Measurements from ENCODE around the gene PCDHB16.
"Not testable (repeated sequence)": the region's sequence is repeated elsewhere in the genome, so short reads cannot be mapped to it uniquely, and the experiment has no call there.

PCDHB16 gene

DNA sequence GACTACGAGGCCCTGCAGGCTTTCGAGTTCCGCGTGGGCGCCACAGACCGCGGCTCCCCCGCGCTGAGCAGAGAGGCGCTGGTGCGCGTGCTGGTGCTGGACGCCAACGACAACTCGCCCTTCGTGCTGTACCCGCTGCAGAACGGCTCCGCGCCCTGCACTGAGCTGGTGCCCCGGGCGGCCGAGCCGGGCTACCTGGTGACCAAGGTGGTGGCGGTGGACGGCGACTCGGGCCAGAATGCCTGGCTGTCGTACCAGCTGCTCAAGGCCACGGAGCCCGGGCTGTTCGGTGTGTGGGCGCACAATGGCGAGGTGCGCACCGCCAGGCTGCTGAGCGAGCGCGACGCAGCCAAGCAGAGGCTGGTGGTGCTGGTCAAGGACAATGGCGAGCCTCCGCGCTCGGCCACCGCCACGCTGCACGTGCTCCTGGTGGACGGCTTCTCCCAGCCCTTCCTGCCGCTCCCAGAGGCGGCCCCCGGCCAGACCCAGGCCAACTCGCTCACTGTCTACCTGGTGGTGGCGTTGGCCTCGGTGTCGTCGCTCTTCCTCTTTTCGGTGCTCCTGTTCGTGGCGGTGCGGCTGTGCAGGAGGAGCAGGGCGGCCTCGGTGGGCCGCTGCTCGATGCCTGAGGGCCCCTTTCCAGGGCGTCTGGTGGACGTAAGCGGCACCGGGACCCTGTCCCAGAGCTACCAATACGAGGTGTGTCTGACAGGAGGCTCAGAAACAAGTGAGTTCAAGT lies 2.1 kb downstream of the PCDHB16 start:
- DNase-seq, result not testable (repeated sequence)

DNA sequence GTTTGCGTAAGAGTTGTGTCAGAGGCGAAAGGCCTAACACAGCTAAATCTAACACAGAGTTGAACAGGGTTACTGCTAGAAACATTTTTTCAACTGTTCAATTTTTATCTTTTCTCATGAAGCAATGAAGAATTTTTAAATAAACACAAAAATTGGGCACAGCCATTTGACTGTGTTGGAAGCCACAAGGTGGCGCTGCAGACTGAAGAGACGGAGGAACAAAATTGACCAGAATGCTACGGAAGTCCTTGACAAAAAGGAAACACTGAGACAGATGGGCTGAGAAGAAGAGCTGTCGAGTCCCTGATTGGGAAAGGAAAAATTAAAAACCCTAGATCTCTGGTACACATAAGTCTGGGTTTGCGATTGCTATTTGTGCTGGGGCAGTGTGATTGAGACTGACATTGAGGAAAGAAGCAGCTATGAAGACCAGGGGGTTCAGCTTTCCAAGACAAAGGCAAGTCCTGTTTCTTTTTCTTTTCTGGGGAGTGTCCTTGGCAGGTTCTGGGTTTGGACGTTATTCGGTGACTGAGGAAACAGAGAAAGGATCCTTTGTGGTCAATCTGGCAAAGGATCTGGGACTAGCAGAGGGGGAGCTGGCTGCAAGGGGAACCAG lies 4.8 kb downstream of the PCDHB16 start, which contains the start of gene PCDHB9:
TSS of gene PCDHB9 (plus strand) at position 265 of the 616 bp plus-strand sequence. CDS start at position 423, 158 bp downstream.
- no peak for DNase-seq

DNA sequence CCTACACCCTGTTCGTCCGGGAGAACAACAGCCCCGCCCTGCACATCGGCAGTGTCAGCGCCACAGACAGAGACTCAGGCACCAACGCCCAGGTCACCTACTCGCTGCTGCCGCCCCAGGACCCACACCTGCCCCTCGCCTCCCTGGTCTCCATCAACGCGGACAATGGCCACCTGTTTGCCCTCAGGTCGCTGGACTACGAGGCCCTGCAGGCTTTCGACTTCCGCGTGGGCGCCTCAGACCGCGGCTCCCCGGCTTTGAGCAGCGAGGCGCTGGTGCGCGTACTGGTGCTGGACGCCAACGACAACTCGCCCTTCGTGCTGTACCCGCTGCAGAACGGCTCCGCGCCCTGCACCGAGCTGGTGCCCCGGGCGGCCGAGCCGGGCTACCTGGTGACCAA lies 6.5 kb downstream of the PCDHB16 start:
- DNase-seq, result not testable (repeated sequence)

DNA sequence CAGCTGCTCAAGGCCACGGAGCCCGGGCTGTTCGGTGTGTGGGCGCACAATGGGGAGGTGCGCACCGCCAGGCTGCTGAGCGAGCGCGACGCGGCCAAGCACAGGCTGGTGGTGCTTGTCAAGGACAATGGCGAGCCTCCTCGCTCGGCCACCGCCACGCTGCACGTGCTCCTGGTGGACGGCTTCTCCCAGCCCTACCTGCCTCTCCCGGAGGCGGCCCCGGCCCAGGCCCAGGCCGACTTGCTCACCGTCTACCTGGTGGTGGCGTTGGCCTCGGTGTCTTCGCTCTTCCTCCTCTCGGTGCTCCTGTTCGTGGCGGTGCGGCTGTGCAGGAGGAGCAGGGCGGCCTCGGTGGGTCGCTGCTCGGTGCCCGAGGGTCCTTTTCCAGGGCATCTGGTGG lies 6.9 kb downstream of the PCDHB16 start:
- DNase-seq, result not testable (repeated sequence)

- no peak for DNase-seq
Observed at GRCh38 chr5:141192110-141192725, 10.0 kb downstream of the PCDHB16 start, which contains the start of gene PCDHB10. PCDHB10 (plus strand) TSS chr5:141192353; CDS start chr5:141192553, 200 bp downstream.

- DNase-seq, result not testable (repeated sequence)
Observed at GRCh38 chr5:141194332-141194731, 12.1 kb downstream of the PCDHB16 start.

DNA sequence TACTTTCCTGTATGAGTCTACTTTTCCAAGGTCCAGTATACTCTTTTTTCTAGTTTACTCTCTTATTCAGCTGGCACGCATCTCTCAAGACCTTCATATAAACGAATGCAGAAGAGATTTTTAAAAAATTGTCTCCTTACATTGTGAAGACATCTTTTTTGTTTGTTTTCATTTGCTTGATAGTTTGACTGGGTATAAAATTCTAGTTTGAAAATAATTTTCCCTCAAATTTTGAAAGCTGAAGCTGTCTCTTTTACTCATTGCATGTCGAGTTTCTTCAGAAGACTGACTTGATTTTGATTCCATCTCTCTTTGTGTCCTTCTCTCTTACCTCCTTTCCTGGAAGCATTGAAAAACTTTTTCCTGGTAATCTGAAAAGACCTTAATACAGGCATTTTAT lies 14.2 kb downstream of the PCDHB16 start:
- DNase-seq, result no peak

DNA sequence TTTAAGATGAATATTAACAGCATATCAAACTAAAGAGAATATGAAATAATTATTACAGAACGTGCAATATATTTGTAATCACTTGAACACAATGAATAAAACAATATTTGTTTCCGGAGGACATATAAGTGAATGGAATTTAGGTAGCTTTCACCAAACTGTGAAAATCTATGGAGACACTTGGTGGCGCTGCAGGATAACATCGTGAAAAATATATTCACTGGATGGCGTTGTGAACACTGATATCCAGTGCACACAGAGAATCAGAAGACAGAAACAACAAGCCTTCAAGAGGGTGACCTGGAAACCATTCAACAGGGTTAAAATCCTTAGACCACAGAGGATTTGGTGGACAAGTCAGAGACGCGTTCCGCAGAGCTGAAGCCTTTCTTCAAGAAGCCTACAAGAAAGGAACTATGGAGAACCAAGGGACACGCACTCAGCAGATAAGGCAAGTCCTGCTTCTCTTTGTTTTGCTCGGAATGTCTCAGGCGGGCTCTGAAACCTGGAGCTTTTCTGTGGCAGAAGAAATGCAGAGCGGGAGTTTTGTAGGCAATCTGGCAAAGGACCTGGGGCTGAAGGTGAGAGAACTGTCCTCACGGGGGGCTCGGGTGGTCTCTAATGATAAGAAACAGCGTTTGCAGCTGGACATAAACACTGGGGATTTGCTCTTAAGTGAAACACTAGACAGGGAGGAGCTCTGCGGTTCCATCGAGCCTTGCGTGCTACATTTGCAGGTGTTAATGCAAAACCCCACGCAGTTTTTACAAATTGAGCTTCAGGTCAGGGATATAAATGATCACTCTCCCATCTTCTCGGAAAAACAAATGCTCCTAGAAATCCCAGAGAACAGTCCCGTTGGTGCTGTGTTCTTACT lies 17.4 kb downstream of the PCDHB16 start, which contains the start of gene PCDHB11:
TSS of gene PCDHB11 (plus strand) at position 269 of the 877 bp plus-strand sequence. CDS start at position 417, 148 bp downstream.
- DNase-seq, result no peak

DNA sequence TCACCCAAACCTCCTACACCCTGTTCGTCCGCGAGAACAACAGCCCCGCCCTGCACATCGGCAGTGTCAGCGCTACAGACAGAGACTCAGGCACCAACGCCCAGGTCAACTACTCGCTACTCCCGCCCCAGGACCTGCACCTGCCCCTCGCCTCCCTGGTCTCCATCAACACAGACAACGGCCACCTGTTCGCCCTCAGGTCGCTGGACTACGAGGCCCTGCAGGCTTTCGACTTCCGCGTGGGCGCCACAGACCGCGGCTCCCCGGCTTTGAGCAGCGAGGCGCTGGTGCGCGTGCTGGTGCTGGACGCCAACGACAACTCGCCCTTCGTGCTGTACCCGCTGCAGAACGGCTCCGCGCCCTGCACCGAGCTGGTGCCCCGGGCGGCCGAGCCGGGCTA lies 18.9 kb downstream of the PCDHB16 start:
- not testable (repeated sequence) for DNase-seq

- DNase-seq, result not testable (repeated sequence)
Observed at GRCh38 chr5:141201646-141202045, 19.5 kb downstream of the PCDHB16 start.

- DNase-seq, result no peak
Observed at GRCh38 chr5:141208478-141208877, 26.3 kb downstream of the PCDHB16 start, which contains the start of gene PCDHB12. PCDHB12 (plus strand) TSS chr5:141208719; CDS start chr5:141208908, 189 bp downstream.

GRCh38 chr5:141210281-141210680 lies 28.1 kb downstream of the PCDHB16 start:
- not testable (repeated sequence) for DNase-seq

- not testable (repeated sequence) for DNase-seq
Observed at GRCh38 chr5:141210849-141211248, 28.7 kb downstream of the PCDHB16 start.

- not testable (repeated sequence) for DNase-seq
Observed at GRCh38 chr5:141213656-141214339, 31.6 kb downstream of the PCDHB16 start, which contains the start of gene PCDHB13. PCDHB13 (plus strand) TSS chr5:141213919; CDS start chr5:141214124, 205 bp downstream.

GRCh38 chr5:141214583-141214982 lies 32.4 kb downstream of the PCDHB16 start:
- DNase-seq, result not testable (repeated sequence)

GRCh38 chr5:141215504-141215903 lies 33.3 kb downstream of the PCDHB16 start:
- DNase-seq, result not testable (repeated sequence)

- DNase-seq, result not testable (repeated sequence)
Observed at GRCh38 chr5:141216035-141216434, 33.8 kb downstream of the PCDHB16 start.

- DNase-seq, result no peak
Observed at GRCh38 chr5:141223112-141223783, 41.1 kb downstream of the PCDHB16 start, which contains the start of gene PCDHB14. PCDHB14 (plus strand) TSS chr5:141223343; CDS start chr5:141223506, 163 bp downstream.

DNA sequence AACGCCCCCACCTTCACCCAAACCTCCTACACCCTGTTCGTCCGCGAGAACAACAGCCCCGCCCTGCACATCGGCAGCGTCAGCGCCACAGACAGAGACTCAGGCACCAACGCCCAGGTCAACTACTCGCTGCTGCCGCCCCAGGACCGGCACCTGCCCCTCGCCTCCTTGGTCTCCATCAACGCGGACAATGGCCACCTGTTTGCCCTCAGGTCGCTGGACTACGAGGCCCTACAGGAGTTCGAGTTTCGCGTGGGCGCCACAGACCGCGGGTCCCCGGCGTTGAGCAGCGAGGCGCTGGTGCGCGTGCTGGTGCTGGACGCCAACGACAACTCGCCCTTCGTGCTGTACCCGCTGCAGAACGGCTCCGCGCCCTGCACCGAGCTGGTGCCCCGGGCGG lies 42.7 kb downstream of the PCDHB16 start:
- DNase-seq, result not testable (repeated sequence)

- not testable (repeated sequence) for DNase-seq
Observed at GRCh38 chr5:141225421-141225820, 43.2 kb downstream of the PCDHB16 start.

Data from effector CD8-positive, alpha-beta T cell (primary cell).